ES-I3 (cell line): ENCODE data around the gene FREM1.

Experiments
- H3K36me3 ChIP-seq: 2 replicates; pipeline ENCODE4 v1.6.1; 2013; ENCODE audit warnings: mild to moderate bottlenecking, low read length, control low read depth, moderate library complexity; ENCODE audit not compliant: insufficient read depth
- H3K4me1 ChIP-seq: 2 replicates; pipeline ENCODE4 v1.6.1; 2013; ENCODE audit warnings: mild to moderate bottlenecking, control low read depth, low read length; ENCODE audit not compliant: insufficient read depth
- H3K9ac ChIP-seq: 2 replicates; pipeline ENCODE4 v1.6.1; 2013; ENCODE audit warnings: low read depth, mild to moderate bottlenecking, low read length, moderate library complexity
- H3K9me3 ChIP-seq: 2 replicates; pipeline ENCODE4 v1.6.1; 2013; ENCODE audit warnings: mild to moderate bottlenecking, low read length, moderate library complexity; ENCODE audit not compliant: control insufficient read depth, insufficient read depth

Gene FREM1

GRCh38 chr9:14906000-14906399, 4.2 kb downstream of the FREM1 start:
- H3K4me1 ChIP-seq = peaks cover 12% of the 10 kb centered on the region
- H3K9me3 ChIP-seq = no peaks in the 10 kb centered on the region

GRCh38 chr9:14903040-14903439, 7.2 kb downstream of the FREM1 start:
- no peaks in the 10 kb centered on the region for H3K36me3 ChIP-seq
- H3K4me1 ChIP-seq = no peaks in the 10 kb centered on the region
- no peak overlapping the region for H3K9ac ChIP-seq
- H3K9me3 ChIP-seq = no peaks in the 10 kb centered on the region

More at GRCh38 chr9:14906000-14906399, 4.2 kb downstream of the FREM1 start:
- Histone ChIP-seq H3K9ac (no peak overlapping the region), H3K36me3 (no peaks in the 10 kb centered on the region)

GRCh38 chr9:14902561-14902960, 7.7 kb downstream of the FREM1 start:
- Histone ChIP-seq H3K4me1 (no peaks in the 10 kb centered on the region), H3K9ac (no peak overlapping the region)

GRCh38 chr9:14899815-14900193, 10.4 kb downstream of the FREM1 start:
- H3K9ac ChIP-seq = no peak overlapping the region
- H3K4me1 ChIP-seq = no peaks in the 10 kb centered on the region
- H3K9me3 ChIP-seq = no peaks in the 10 kb centered on the region
- H3K36me3 ChIP-seq = no peaks in the 10 kb centered on the region

More at GRCh38 chr9:14902561-14902960, 7.7 kb downstream of the FREM1 start:
- no peaks in the 10 kb centered on the region for H3K36me3 ChIP-seq
- no peaks in the 10 kb centered on the region for H3K9me3 ChIP-seq

- Histone ChIP-seq H3K36me3 (no peaks in the 10 kb centered on the region), H3K9ac (no peak overlapping the region), H3K4me1 (no peaks in the 10 kb centered on the region), H3K9me3 (no peaks in the 10 kb centered on the region)
These were observed 11.0 kb downstream of the FREM1 start for GRCh38 chr9:14899042-14899814.

- Histone ChIP-seq H3K4me1 (no peaks in the 10 kb centered on the region), H3K9ac (no peak overlapping the region), H3K36me3 (no peaks in the 10 kb centered on the region), H3K9me3 (no peaks in the 10 kb centered on the region)
These were observed 14.4 kb downstream of the FREM1 start for GRCh38 chr9:14895806-14896205.

GRCh38 chr9:14893280-14893679, 16.9 kb downstream of the FREM1 start:
- Histone ChIP-seq H3K9me3 (no peaks in the 10 kb centered on the region), H3K9ac (no peak overlapping the region), H3K4me1 (peaks cover 11% of the 10 kb centered on the region), H3K36me3 (no peaks in the 10 kb centered on the region)

GRCh38 chr9:14891332-14891731, 18.9 kb downstream of the FREM1 start:
- Histone ChIP-seq H3K9me3 (no peaks in the 10 kb centered on the region), H3K9ac (no peak overlapping the region)

GRCh38 chr9:14889451-14889850, 20.8 kb downstream of the FREM1 start:
- Histone ChIP-seq H3K4me1 (peaks cover 16% of the 10 kb centered on the region), H3K9me3 (no peaks in the 10 kb centered on the region), H3K9ac (no peak overlapping the region), H3K36me3 (no peaks in the 10 kb centered on the region)

More at GRCh38 chr9:14891332-14891731, 18.9 kb downstream of the FREM1 start:
- H3K36me3 ChIP-seq = no peaks in the 10 kb centered on the region
- peaks cover 16% of the 10 kb centered on the region for H3K4me1 ChIP-seq

GRCh38 chr9:14888875-14889274, 21.4 kb downstream of the FREM1 start:
- no peaks in the 10 kb centered on the region for H3K36me3 ChIP-seq

GRCh38 chr9:14888272-14888671, 22.0 kb downstream of the FREM1 start:
- H3K9me3 ChIP-seq = no peaks in the 10 kb centered on the region
- no peak overlapping the region for H3K9ac ChIP-seq
- peaks cover 16% of the 10 kb centered on the region for H3K4me1 ChIP-seq
- H3K36me3 ChIP-seq = no peaks in the 10 kb centered on the region

More at GRCh38 chr9:14888875-14889274, 21.4 kb downstream of the FREM1 start:
- Histone ChIP-seq H3K9me3 (no peaks in the 10 kb centered on the region), H3K9ac (no peak overlapping the region), H3K4me1 (peaks cover 16% of the 10 kb centered on the region)

GRCh38 chr9:14887149-14887548, 23.1 kb downstream of the FREM1 start:
- Histone ChIP-seq H3K9me3 (no peaks in the 10 kb centered on the region), H3K9ac (no peak overlapping the region), H3K36me3 (no peaks in the 10 kb centered on the region), H3K4me1 (peaks cover 16% of the 10 kb centered on the region)

- Histone ChIP-seq H3K9ac (no peak overlapping the region), H3K9me3 (no peaks in the 10 kb centered on the region), H3K36me3 (no peaks in the 10 kb centered on the region), H3K4me1 (0 out of 2 replicates have a peak, but pooled peaks cover 5% of the 10 kb centered on the region)
These were observed 26.8 kb downstream of the FREM1 start for GRCh38 chr9:14883310-14883944.

GRCh38 chr9:14882090-14882489, 28.1 kb downstream of the FREM1 start:
- Histone ChIP-seq H3K9ac (no peak overlapping the region), H3K4me1 (0 out of 2 replicates have a peak, but pooled peaks cover 2% of the 10 kb centered on the region), H3K9me3 (no peaks in the 10 kb centered on the region), H3K36me3 (no peaks in the 10 kb centered on the region)

- H3K36me3 ChIP-seq = no peaks in the 10 kb centered on the region
- no peaks in the 10 kb centered on the region for H3K4me1 ChIP-seq
- no peaks in the 10 kb centered on the region for H3K9me3 ChIP-seq
- no peak overlapping the region for H3K9ac ChIP-seq
These were observed 29.2 kb downstream of the FREM1 start for GRCh38 chr9:14881006-14881405.
